Measurements from ENCODE around the gene FUOM.

DNA sequence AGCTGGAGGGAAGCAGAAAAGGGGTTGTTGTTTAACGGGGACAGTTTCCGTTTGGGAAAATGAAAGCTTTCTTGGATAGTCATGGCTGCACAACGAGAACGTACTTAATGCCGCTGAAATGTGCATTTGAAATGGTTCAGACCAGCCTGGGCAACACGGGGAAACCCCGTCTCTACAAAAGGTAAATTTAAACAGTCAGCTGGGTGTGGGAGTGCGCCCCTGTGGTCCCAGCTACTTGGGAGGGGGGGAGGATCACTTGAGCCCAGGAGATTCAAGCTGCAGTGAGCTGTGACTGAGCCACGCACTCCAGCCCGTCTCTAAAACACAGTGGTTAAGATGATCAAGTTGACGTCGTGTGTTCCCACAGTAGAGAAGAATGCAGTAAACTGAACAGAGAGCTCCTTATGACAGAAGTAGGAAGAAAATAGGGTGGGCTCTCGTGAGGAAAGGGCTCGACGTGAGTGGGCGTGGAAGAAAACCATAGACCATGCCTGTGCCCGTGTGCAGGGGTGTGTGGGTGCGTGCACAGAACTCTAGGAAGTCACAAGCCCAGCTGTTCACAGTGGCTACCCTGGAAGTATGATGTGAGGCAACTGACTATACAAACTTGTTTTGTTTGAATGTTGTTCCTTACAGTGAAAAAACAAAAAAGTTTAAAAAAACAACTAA lies 4.1 kb upstream of the FUOM start:
- TF ChIP-seq EZH2 (IDR thresholded peaks at IDR 0.05) (no peak), EZH2phosphoT487 (IDR thresholded peaks at IDR 0.05) (no peak)
- TF ChIP-seq, protein P1, sequence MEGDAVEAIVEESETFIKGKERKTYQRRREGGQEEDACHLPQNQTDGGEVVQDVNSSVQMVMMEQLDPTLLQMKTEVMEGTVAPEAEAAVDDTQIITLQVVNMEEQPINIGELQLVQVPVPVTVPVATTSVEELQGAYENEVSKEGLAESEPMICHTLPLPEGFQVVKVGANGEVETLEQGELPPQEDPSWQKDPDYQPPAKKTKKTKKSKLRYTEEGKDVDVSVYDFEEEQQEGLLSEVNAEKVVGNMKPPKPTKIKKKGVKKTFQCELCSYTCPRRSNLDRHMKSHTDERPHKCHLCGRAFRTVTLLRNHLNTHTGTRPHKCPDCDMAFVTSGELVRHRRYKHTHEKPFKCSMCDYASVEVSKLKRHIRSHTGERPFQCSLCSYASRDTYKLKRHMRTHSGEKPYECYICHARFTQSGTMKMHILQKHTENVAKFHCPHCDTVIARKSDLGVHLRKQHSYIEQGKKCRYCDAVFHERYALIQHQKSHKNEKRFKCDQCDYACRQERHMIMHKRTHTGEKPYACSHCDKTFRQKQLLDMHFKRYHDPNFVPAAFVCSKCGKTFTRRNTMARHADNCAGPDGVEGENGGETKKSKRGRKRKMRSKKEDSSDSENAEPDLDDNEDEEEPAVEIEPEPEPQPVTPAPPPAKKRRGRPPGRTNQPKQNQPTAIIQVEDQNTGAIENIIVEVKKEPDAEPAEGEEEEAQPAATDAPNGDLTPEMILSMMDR (IDR thresholded peaks at IDR 0.05): no peak

Measured in neural progenitor cell (in vitro differentiated cells).